Hematopoietic multipotent progenitor cell treated with erythropoietin and hydrocortisone succinate and interleukin-3 and kit ligand, for 4 days (in vitro differentiated cells): ENCODE results near the gene PACSIN2.
"Not testable (repeated sequence)": the region's sequence is repeated elsewhere in the genome, so short reads cannot be mapped to it uniquely, and the experiment has no call there.

Source experiments
- DNase-seq: peaks from one replicate; pipeline ENCODE4 v3.0.0-alpha.2; 2015

PACSIN2 gene

DNA sequence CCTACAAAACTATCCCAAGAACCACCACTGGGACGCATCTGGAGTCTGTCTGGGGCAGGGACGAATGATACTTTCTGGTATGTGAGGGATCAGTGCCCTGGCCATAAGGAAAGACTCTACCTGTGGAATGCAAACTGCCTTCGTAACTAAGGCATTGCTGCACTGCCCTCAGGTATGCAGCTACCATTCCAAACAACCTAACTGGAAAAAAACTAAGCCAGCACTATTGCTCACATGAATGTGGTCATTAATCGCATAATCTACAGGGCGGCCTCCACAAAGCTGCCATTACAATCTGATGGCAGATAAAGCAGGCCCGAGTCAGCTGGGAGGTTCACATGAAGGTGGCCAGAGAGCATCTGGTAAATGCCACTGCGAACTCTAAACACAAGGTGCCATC is 3.9 kb downstream of the PACSIN2 start:
- peak; percentile 49 for DNase-seq

DNA sequence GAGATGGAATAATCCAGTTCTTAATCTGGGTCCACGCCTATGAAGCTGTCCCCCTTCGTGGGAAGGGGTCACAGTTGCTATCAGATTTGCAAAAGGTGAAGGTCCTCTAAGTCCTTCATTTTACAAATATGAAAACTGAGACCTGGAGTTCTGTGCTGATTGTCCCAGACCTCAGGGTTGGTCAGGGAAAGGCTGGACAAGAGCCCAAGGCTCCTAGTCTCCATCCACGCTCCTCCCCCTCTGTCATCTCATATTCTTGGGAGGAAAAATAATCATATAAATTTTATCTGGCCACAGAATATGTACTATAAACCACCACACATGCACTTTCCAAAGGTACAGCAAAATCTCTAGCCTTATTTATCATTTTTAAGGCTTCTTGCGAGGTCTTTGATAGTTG is 5.5 kb downstream of the PACSIN2 start:
- DNase-seq, result no peak

DNA sequence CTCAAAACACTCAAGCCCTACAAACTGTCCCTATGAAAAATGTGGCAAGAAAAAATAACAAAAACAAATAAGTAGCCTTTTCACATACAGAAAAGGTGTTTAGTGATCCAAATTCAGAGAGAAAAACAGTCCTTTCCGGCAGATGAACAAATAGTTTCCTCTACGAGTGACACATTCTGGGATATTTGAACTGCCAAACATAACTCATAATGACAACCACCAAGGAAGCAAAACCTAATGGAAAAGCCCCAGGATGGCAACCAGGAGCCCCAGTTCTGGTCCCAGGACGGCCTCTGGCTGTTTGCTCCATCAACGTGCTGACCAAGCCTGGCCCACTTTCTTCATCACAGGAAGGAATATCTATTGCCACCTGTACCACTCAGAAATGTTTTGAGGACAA is 6.0 kb downstream of the PACSIN2 start:
- DNase-seq, result no peak

DNA sequence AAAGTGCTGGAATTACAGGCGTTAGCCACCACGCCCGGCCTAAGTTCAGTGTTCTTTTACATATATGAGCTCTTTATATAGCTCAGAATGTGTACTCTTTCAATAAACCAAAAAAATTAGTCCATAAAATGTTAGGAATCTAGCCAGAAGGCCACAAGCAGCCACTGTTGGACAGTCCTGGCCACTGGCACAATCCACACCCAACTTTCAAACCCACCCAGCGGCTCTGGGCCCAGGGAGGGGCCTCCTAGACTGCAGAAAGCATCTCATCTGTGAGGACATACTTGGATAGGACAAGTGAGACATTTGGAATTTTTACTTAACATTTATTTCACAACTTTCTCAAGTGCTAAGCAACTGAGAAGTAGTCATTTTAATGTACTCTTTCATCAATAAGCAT is 6.4 kb downstream of the PACSIN2 start:
- no peak for DNase-seq

DNA sequence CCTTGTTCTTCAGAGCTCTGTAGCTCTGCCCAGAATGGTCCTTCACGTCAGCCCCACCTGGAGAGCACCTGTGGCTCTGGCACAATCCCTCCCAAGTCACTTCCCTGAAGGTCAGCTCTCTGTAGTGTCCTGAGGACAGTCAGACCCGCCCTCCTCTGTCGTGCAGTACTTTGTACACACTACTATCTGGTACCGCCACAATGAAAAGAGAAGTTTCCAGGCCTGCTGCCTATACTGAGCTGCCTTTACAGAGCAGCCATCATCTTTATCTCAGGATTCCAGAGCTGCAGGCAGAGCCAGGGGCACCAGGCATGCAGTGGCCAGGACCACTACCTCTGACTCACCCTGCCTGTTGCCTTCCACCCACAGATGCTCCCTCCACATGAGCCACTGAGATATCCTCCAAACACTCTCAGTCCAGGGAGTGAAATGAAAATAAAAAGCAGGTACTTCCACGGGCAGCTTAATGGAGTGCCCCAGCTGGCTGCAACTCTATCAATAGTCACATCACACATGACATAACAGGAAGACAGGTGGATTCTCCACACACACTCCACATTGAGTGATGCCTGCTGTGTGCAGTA is 7.3 kb downstream of the PACSIN2 start:
- peak; percentile 96 for DNase-seq

DNA sequence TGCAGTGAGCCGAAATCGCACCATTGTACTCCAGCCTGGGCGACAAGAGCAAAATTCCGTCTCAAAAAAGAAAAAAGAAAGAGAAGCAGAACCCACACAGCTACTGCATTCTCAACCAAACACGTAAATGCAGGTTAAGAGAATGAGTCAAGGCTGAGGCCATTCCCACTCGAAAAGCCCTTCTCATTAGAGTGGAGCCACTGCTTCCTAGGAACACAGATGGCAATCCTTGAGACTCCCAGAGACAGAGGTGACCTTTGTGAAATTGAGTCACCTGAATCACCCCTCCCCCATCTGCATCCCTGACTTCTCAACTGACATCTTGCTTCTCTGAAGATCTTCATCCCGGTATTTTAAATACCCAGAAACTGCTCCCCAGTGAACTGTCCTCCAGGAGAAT is 8.2 kb downstream of the PACSIN2 start:
- DNase-seq, result no peak

DNA sequence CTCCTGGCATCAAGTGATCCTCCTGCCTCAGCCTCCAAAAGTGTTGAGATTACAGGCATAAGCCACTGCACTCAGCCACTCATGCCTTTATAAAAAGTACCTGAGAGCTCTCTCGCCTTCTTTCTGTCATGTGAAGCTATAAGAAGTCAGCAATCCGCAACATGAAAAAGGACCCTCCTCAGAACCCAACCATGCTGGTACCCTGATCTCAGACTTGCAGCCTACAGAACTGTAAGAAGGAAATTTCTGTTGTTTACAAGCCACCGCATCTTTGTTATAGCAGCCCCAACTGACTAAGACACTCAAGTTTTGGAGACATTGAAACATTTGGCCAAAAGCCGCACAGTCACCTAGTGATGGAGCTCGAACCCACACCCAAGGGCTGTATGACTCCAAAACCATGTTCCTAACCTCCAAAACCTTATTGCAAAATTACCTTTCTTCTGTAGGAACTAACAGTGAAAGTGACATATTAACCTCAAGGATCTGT is 8.9 kb downstream of the PACSIN2 start:
- no peak for DNase-seq

DNA sequence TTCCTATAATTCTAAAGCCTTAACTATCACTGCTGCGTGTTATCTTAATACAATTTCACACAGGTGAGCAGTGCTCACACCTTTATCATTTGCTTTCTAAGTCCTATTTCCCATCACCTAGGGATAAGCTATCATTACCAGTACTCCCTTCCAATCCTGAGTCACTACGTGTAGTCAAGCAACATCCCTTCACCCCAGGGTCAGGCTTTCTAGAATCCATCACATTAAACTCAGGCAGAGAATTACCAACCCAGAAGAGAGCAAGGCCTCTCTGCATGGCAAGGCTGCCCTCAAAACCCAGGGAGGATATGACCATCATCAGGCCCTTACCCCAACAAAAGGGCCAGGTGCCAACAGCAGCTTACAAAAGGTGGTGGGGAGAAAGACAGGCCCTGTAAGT is 9.8 kb downstream of the PACSIN2 start:
- DNase-seq, result no peak

DNA sequence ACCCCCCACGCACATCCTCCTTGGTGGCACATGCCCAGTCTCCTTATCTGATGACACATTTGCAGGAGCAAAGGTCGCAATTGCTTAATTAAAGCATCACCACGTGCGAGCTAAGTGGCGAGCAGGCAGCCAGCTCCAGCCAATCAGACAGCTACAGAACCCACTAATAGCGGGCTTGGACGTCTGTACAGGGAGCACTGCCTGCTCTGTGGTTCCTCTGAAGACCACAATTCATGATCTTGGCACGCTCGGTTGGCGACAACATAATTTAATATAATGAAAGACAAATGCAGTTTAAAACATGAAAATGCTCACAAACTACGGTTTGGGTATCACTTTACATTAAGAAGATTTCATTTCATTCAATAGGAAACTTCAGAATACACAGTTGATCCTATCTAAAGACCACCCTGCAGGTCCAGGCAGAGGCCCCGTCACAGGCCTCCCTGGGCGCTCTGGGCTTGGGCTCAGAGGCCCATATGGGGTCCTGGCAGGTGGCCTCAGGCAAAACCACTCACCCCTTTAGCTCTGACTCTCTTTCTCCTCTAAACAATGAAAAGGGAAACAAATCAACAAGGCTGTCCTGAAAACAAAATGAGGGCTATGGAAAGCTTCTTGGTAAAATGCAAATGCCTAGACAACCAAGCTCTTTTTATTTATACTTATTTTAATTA is 10.4 kb downstream of the PACSIN2 start:
- DNase-seq, result peak; percentile 95

DNA sequence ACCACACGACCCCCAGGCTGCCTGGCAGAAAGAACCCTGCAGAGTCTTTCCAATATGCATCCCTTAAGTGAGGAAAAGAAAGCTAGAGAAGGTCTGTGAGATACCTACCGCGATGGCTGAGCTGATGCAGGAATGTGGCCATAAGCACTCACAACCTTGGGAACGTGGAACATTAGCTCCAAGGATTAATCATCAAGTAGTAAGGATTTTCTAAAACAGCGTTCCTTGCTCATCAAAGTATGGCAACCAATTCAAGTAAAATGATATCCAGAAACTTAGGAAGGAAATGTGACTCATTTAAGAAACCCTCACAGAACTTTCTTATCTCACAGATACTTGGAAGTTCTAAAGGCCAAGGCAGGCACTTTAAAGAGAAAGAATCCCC is 12.8 kb downstream of the PACSIN2 start:
- peak; percentile 66 for DNase-seq

DNA sequence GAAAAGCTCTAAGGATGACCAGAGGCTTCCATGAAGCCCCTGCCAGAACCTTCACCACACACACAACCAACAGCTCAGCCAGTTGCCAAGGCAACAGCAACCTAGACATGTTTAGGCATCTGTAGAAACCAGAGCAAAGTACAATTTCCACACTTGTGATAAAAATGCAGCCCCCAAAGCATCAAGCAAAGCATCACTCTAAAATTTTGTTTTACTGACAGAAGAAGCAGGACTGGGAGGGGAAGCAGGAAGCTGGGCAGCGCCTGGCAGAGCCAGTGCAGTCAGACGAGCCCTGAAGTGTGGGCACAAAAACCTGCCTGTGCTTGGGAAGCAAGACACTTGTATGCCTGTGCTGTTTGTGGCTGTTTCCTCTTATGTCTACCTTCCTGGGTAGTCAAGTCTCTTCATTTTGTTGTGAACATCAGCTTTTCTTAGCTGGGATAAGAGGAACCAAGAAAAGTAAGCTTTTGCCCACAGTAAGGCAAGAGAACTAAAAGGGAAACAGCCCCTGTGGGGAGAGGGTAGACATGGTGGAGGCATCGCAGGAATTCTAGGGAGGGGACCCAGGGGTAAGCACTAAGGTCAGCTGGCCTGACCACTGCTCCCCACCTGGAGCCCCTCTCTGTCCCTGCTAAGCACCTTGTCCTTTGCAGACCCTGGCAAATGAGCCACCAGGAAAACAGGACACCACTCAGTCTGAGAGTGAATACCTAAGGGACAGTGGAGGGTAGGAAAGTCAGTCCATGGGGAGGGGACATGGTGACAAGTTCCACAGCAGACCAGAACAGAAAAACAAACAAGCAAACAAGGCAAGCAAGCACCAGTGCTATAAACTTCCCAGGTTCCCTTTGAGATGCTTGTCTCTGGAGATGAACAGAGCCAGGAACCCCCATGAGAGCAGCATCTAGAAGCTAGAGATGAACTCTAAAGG is 13.4 kb downstream of the PACSIN2 start:
- DNase-seq, result peak; percentile 51

DNA sequence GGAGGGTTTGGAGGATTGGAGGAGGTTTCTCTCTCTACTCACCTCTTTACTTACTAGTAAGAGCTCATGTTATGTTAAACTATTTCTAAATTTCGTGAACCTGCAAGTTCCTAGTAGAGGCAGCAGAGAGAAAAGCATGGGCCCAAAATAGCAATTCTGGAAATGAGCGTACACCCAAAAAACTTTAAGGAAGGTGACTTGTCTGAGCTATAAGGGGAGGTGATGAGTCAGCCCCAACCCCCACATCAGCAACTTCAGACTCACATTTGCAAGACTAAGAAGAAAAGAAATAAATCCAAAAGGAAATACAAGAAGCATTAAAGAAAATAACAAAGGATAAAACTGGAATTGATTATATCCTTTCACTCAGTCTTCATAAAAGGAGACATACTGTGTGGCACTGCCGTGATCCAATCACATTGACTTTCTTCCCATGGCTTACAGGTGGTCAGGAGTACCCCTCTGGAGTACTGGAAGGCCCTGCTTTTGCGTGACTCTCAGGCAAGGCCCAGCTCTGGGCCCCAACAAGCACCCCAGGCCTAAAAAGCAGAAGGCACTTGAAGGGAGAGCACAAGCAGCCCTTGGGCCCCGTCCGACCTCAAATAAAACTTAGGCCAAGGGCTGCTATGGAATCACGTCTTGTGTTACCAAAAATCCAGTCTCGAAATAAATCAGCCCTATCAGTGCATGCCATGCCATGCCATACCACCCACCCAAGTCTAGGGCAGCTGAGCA is 14.3 kb downstream of the PACSIN2 start:
- DNase-seq, result no peak

DNA sequence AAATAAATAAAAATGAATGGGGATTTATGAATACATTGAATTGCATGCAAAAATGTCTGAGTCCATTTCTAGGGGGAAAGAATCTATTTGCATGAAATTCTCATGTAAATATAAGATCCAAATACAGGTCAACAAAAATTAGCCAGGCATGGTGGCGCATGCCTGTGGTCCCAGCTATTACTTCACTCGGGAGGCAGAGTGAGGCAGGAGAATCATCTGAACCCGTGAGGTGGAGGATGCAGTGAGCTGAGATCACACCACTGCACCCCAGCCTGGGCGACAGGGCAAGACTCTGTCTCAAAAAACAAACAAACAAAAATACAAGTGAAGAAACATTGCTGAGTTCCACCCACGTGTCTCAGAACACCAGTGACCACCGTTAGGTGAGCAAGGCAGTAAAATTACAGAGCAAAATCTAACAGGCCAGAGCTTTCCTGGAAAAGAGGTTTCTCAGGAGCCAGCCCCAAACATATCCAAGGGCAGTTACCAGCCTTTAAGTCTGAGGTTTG is 17.3 kb downstream of the PACSIN2 start:
- no peak for DNase-seq

DNA sequence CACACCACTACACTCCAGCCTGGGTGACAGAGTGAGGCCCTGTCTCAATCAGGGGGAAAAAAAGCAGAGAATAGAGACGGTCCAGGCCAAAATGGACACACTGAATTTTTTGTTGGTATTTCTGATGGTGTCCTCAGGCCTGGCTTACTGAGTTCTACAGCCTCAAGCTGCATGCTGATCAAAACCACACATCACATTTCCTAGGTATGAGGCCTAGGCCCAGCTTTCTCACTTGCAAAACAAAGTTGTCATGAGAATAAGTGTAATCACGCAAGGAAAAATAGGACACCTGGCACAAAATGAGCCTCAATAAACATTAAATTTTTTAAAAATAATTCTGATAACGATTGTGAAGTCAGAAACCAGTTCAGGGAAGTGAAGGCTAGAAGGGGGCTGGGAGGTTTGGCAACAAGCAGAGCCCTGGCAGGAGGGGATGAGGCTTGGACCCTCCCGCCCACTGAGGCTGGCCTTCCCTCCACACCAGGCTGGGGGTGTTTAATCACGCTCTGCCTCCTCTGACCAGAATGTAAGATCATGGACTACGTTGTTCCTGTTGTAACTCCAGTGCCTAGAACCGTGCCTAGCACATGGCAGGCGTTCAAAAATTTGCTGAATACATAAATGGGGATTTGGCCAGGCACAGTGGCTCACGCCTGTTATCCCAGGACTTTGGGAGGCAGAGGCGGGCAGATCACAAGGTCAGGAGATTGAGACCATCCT is 18.1 kb downstream of the PACSIN2 start:
- peak; percentile 56 for DNase-seq

DNA sequence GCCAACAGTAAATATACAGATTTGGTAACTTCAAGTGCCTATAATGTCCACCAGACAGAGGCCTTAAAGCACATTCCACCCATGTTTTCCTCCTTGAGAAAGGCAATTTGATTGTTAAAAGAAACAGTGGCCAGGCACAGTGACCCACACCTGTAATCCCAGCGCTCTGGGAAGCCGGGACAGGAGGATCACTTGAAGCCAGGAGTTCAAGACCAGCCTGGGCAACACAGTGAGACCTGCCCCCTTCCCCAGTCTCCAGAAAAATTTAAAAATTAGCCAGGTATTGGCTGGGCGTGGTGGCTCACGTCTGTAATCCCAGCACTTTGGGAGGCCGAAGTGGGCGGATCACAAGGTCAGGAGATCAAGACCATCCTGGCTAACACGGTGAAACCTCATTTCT is 19.3 kb downstream of the PACSIN2 start:
- DNase-seq, result not testable (repeated sequence)

DNA sequence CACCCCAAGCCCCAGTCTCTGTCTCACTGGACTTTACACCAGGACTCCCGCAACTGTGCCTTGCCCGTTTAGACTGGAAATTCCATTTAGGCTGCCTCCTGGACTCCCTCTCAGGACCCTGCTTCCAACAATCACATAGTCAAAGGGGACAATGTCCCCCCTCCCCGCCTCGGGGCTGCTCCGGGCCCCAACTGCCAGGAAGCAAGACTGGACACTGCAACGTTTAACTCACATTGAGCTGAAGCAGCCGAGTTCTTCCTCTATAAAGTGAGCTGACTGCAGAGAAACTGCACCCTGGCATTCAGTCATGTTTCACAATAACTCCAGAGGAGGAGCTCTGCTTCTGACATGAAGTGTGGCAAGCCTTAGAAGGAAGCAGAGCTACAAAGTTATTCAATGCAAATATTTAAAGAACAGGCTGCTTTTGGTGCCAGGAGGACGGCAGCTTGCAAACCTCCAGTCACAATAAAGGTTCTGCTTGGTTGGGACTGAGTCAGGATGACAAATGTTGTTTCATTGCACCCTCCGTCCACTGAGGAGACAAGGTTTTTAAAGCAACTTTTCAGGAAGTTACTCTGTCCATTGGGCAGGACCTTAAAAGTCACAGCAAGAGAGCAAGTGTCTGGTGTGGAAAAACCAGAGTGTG is 19.9 kb downstream of the PACSIN2 start:
- peak; percentile 86 for DNase-seq

DNA sequence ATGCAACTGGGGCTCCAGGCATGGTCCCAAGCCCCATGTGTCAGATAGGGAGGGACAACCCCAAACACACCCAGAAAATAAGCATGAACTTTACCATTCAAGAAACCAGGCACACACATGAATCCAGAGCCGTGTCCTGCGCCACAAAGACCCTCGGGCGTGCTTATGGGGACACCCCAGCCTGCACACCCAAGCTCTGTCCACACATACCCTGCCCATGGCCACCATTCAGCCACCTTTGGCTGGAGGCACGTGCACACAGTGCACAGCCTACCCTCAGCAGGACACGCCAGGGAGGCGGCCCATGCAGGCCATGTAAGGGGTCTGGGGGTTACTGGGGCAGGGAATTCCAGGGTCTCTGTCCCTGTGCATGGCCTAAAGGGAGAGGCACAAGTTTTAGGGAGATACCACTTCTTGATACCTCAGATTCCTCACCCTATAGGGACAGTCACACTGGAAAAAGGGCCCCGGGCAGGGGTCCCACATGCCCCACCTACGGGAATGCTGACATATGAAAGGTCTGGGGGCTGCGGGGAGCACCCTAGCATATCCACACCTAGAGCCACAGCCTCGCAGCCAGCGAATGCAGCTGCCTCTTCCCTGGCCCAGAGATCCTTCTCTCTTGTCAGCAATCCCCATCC is 20.6 kb downstream of the PACSIN2 start:
- DNase-seq, result no peak

DNA sequence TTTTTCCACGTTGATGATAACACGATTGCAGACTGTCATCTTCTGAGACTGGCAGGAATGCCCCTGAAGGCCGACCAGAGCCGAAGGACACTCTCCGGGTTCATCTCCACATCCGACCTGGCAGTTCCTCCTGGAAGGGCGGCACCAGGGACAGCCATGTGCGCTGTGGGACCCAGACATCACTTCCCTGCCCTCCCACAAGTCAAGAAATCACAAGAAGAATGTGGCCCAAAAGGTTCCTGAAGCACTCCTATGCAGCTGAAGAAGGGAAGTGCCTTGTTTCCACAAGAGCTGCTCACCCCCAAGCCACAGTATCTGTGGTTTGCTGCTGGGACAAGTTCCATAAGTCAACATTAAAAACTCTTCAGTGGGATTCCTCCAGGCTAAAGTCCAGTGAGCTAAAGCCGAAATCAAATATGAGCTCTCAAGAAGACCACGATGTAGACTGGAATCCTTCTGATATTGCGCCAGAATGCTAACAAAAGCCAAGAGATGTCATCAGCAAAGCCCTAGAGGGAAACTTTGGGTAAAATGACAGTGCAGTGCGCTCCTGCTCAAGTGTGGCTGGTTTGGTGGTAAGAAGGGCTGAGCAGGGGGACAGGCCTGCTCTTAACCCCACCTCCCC is 21.2 kb downstream of the PACSIN2 start:
- DNase-seq, result peak; percentile 58

DNA sequence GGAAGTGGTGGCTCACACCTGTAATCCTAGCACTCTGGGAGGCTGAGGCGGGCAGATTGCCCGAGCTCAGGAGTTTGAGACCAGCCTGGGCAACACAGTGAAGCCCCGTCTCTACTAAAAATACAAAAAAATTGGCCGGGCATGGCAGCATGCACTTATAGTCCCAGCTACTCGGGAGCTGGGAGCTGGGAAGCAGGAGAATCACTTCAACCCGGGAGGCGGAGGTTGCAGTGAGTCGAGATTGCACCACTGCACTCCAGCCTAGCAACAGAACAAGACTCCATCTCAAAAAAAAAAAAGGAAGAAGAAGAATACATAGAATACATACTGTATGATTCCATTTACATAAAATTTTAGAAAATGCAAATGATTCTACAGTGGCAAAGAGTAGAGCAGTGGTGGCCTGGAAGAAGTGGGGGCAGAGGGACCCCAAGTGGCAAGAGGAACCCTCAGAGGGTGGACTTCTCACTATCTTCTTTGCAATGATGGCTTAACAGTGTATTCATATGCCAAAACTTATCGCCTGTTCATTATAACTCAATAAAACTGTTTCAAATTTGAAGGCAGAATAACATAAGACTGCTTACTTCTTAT is 22.0 kb downstream of the PACSIN2 start:
- DNase-seq, result no peak

DNA sequence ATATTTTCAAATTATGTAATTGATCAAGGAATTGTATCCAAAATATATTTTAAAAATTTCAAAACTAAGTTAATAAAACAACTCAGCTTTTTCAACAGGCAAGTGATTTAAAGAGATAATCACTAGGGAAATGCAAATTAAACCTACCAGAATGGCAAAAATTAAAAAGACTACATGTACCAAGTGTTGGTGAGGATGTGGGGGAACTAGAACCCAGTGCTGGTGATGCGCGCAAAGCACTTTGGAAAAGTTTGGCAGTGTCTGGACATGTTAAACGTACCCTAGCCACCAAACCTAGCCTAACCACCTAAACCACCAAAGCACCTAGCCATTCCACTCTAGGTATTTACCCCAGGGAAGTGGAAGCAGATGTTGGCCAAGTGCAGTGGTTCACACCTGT is 22.9 kb downstream of the PACSIN2 start:
- no peak for DNase-seq
